Measurements from ENCODE around the gene LENG8.

Gene LENG8

DNA sequence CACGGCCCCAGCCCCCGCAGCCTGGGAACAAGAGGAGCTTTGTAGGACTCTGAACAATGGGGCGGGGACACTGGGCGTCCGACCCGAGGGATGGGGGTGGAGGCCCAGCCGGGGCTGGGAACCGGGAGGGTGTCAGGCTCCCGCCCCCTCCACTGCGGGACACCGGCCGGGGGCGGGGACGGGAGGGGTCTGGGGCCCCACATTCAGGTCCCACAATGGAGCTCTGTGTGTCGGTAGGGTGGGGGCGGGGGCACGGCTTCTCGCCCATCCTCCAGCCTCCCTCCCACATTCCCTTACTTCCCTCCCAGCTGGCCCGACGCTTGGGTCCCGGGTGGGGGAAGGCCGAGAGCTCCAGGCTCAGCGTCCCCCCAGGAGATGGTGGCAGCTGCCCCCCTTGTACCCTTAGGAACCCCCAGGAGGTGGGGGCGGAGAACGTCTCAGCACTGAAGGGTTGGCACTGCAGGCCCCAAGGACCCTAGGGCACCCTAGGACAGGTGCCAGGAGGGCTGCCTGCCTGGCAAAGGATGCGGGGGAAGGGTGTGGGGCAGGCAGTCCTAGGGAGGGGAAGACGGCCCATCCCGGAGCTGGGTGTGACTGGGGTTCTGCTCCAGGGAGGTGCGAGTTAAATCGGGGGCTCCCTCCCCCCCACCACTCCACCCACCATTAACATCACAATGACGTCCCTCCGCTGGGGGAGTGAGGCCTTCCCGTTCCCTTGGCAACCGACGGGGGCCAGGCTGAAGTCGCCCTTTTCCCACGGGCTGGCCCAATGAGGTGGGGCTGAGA, 28.4 kb upstream of the LENG8 start:
- TF ChIP-seq, protein P1, sequence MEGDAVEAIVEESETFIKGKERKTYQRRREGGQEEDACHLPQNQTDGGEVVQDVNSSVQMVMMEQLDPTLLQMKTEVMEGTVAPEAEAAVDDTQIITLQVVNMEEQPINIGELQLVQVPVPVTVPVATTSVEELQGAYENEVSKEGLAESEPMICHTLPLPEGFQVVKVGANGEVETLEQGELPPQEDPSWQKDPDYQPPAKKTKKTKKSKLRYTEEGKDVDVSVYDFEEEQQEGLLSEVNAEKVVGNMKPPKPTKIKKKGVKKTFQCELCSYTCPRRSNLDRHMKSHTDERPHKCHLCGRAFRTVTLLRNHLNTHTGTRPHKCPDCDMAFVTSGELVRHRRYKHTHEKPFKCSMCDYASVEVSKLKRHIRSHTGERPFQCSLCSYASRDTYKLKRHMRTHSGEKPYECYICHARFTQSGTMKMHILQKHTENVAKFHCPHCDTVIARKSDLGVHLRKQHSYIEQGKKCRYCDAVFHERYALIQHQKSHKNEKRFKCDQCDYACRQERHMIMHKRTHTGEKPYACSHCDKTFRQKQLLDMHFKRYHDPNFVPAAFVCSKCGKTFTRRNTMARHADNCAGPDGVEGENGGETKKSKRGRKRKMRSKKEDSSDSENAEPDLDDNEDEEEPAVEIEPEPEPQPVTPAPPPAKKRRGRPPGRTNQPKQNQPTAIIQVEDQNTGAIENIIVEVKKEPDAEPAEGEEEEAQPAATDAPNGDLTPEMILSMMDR (IDR thresholded peaks at IDR 0.05): no peak
- H3K36me3 Mint-ChIP-seq (ENCODE audit: low read depth): no peaks in the 10 kb centered on the region
- no peaks in the 10 kb centered on the region for H3K9me3 Mint-ChIP-seq
- peaks cover 65% of the 10 kb centered on the region for H3K27me3 Mint-ChIP-seq (ENCODE audit: low read depth, poor library complexity)
- peaks cover 30% of the 10 kb centered on the region for H3K4me1 Mint-ChIP-seq
- no peak overlapping the region for H3K4me3 Mint-ChIP-seq
- DNase-seq: peak; percentile 50
- H3K27ac Mint-ChIP-seq: no peak overlapping the region

DNA sequence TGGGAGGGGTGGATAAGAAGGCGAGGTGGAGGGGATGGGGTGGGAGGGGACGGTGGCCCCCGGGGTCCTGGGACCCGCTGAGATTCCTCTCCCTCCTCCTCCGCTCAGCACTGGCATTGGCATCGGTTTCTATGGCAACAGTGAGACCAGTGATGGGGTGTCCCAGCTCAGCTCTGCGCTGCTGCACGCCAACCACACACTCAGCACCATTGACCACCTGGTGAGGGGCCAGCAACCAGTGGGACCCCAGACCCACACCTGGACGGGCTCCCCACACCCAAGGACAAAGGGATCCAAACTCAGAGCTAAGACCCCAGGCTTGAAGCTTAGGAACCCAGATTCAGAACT, 27.9 kb upstream of the LENG8 start:
- Mint-ChIP-seq H3K27ac (no peak overlapping the region), H3K4me3 (no peak overlapping the region), H3K36me3 (ENCODE audit: low read depth) (no peaks in the 10 kb centered on the region), H3K9me3 (no peaks in the 10 kb centered on the region), H3K27me3 (ENCODE audit: low read depth, poor library complexity) (peaks cover 65% of the 10 kb centered on the region), H3K4me1 (peaks cover 30% of the 10 kb centered on the region)
- no peak for DNase-seq
- TF ChIP-seq, protein P1 (IDR thresholded peaks at IDR 0.05): no peak

DNA sequence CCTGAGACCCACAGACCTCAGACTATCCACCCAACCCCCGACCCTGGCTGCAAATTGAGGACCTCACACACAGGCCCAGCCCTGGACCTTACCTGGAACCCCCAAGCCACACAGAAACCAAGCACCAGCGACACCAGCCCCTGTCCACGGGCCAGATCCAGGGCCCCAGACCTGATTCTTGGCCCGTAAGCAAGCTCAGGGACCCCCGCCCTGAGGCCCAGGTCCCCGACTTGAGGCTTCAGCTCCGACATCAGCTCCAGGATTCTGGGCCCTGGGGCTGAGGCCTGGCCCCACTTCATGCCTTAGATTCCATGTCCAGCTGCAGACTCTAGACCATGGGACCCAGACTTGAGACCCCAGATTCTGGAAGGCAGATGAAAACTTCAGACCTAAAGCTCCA, 27.5 kb upstream of the LENG8 start:
- Mint-ChIP-seq H3K27ac (no peak overlapping the region), H3K36me3 (ENCODE audit: low read depth) (no peaks in the 10 kb centered on the region), H3K9me3 (no peaks in the 10 kb centered on the region), H3K27me3 (ENCODE audit: low read depth, poor library complexity) (peaks cover 63% of the 10 kb centered on the region), H3K4me3 (no peak overlapping the region), H3K4me1 (peaks cover 31% of the 10 kb centered on the region)
- TF ChIP-seq, protein P1 (IDR thresholded peaks at IDR 0.05): no peak
- DNase-seq: no peak

DNA sequence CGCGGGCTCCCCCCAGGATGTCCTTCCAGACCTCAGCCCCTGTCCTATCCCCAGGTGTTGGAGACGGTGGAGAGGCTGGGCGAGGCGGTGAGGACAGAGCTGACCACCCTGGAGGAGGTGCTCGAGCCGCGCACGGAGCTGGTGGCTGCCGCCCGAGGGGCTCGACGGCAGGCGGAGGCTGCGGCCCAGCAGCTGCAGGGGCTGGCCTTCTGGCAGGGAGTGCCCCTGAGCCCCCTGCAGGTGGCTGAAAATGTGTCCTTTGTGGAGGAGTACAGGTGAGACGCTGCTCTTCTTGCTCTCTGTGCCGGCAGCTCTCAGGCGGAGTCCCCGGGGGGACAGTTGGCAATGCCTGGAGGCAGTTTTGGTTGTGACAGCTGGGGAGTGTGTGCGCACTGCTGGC, 26.9 kb upstream of the LENG8 start:
- H3K27me3 Mint-ChIP-seq (ENCODE audit: low read depth, poor library complexity): peaks cover 61% of the 10 kb centered on the region
- no peaks in the 10 kb centered on the region for H3K36me3 Mint-ChIP-seq (ENCODE audit: low read depth)
- no peak for DNase-seq
- no peak overlapping the region for H3K4me3 Mint-ChIP-seq
- peaks cover 31% of the 10 kb centered on the region for H3K4me1 Mint-ChIP-seq
- TF ChIP-seq, protein P1 (IDR thresholded peaks at IDR 0.05): no peak
- H3K27ac Mint-ChIP-seq: no peak overlapping the region
- H3K9me3 Mint-ChIP-seq: no peaks in the 10 kb centered on the region

DNA sequence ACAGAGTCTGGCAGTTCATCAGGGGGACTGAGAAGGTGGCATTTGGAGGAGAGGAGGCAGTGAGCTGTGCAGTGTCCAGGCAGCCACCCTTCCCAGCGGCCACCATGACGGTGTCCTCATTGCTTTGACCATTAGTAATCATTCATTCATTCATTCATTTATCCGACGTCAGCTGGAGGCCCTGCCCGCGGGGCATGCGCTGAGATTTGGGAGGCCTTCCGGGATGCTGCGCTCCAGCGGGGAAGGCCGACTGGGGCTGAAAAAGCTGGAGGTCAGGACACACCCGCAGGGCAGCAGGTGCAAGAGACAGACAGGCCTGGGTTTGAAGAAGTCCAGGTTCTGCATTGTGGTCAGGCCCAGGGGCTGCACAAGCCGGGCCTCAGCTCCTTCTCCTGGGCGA, 24.8 kb upstream of the LENG8 start:
- H3K4me3 Mint-ChIP-seq: no peak overlapping the region
- H3K36me3 Mint-ChIP-seq (ENCODE audit: low read depth): no peaks in the 10 kb centered on the region
- peaks cover 48% of the 10 kb centered on the region for H3K27me3 Mint-ChIP-seq (ENCODE audit: low read depth, poor library complexity)
- no peak overlapping the region for H3K27ac Mint-ChIP-seq
- DNase-seq: no peak
- TF ChIP-seq, protein P1 (IDR thresholded peaks at IDR 0.05): no peak
- H3K9me3 Mint-ChIP-seq: no peaks in the 10 kb centered on the region
- peaks cover 19% of the 10 kb centered on the region for H3K4me1 Mint-ChIP-seq

Measured in nephron progenitor cell (in vitro differentiated cells).